GM12892 (cell line): ENCODE data around the gene PGBD1.

Source experiments
- POLR2A ChIP-seq: IDR thresholded peaks from 2 replicates; pipeline ENCODE4 v1.6.1; 2011; ENCODE audit warnings: low read depth, low read length, control low read depth
- POLR2AphosphoS5 ChIP-seq: IDR thresholded peaks from 2 replicates; pipeline ENCODE4 v1.6.1; 2011; ENCODE audit warnings: low read depth, low read length, control low read depth
- TAF1 ChIP-seq: IDR thresholded peaks from 2 replicates; pipeline ENCODE4 v1.6.1; 2011; ENCODE audit warnings: low read depth, mild to moderate bottlenecking, control low read depth, low read length, borderline replicate concordance

- TF ChIP-seq POLR2A (no peak), POLR2AphosphoS5 (no peak), TAF1 (no peak)
These were observed 29.7 kb upstream of the PGBD1 start for GRCh38 chr6:28251661-28252008.
